Measurements from ENCODE around the gene WIPF2. TPM values are rescaled to one million over a fixed set of nuclear protein-coding genes. Genes with fewer than 3 reads are reported as not detected.

Gene WIPF2
- total RNA-seq, 1 donor, result 11.8 TPM

DNA sequence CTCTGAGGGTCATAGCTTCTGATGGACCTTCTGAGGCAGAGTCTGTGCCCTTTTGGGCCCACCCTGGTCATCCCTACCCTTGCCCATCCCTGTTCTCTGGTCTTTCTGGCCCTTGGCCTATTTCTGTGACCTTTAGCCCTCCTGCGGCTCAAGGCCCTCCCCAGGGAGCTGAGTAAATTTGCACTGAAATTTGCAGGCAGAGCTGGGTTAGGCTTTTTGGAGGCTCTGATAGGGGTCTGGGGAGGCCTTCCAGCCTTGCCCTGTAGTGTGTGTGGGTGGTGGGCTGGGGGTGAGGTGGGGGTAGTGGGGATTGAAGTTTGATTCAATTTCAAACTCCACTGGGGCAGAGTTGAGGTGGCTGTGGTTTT lies 107.7 kb downstream of the WIPF2 start:
- no peaks in the 10 kb centered on the region for H3K27me3 ChIP-seq (ENCODE audit: insufficient read depth, low read length)
- peak overlapping the region; percentile 15 for H3K4me3 ChIP-seq (ENCODE audit: low read length)
- peaks cover 96% of the 10 kb centered on the region for H3K4me1 ChIP-seq (ENCODE audit: insufficient read depth, low read length)
- no peaks in the 10 kb centered on the region for H3K9me3 ChIP-seq (ENCODE audit: low read depth, low read length)

DNA sequence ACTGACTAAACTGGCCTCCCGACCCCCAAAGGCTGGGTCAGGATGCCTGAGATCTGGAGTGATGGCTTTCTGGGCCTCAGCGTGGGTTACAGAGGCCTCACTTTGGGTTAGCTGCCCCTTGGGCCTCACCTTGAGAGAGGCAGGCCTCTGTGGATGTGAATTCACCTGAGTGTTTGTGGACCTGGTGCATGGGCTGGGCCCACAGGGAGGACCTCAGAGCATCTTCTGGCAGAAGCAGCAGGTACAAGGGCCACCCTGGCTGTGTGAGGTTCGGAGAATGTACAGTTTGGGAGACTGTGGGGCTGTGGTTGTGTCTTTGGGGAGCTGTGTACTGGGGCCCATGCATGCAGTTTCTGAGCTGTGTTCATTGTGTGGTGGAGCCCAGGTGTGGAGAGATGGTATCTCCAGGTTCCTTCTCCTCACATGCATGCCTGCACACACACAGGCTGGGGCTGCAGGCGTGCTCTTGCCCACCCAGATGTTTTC lies 108.2 kb downstream of the WIPF2 start:
- H3K9me3 ChIP-seq (ENCODE audit: low read depth, low read length), result no peaks in the 10 kb centered on the region
- H3K4me3 ChIP-seq (ENCODE audit: low read length), result no peak overlapping the region
- peaks cover 96% of the 10 kb centered on the region for H3K4me1 ChIP-seq (ENCODE audit: insufficient read depth, low read length)
- no peaks in the 10 kb centered on the region for H3K27me3 ChIP-seq (ENCODE audit: insufficient read depth, low read length)

DNA sequence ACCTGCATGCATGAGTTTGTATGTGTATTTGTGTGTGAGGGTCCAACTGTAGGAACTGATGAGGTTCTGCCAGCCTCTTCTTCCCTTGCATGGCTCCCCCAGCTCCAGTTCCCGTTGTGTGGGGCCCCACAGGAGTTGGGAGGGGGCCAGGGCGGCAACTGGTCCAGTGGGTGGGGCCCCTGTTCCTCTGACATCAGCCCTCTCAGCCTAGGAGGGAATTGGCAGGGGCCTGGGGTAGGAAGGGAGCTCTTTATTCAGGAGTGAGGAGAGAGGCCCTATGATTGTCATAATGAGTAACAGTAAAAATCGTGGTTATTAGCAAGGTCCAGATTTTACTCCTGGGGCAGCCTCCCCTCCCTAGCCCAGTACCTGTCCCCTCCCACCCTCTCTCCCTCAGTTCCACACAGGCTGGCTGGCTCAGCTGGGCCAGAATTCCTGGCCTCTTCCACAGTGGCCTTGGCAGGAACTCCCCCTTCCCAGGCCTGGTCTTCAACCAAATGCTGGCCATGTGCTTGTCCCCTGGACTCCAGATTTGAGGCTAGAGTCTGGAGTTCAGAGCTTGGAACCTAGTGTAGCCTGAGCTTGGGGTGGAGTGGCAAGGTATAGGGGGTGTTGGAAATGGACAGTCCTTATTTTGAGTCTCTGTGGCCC lies 108.8 kb downstream of the WIPF2 start:
- H3K9me3 ChIP-seq (ENCODE audit: low read depth, low read length), result no peaks in the 10 kb centered on the region
- H3K4me3 ChIP-seq (ENCODE audit: low read length), result no peak overlapping the region
- H3K27me3 ChIP-seq (ENCODE audit: insufficient read depth, low read length), result no peaks in the 10 kb centered on the region
- H3K4me1 ChIP-seq (ENCODE audit: insufficient read depth, low read length), result peaks cover 100% of the 10 kb centered on the region

DNA sequence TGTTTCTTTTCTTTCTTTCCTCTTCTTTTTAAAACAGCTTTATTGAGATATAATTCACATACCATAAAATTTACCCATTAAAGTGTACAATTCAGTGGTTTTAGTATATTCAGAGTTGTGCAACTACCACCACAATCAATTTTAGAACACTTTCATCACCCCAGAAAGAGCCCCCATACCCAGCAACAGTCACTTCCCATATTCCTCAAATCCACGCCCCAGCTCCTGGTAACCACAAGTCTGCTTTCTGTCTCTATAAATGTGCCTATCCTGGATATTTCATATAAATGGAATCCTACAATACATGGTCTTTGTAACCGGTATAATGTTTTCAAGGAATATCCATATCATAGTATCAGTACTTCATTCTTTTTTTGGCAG lies 109.3 kb downstream of the WIPF2 start:
- H3K9me3 ChIP-seq (ENCODE audit: low read depth, low read length), result no peaks in the 10 kb centered on the region

DNA sequence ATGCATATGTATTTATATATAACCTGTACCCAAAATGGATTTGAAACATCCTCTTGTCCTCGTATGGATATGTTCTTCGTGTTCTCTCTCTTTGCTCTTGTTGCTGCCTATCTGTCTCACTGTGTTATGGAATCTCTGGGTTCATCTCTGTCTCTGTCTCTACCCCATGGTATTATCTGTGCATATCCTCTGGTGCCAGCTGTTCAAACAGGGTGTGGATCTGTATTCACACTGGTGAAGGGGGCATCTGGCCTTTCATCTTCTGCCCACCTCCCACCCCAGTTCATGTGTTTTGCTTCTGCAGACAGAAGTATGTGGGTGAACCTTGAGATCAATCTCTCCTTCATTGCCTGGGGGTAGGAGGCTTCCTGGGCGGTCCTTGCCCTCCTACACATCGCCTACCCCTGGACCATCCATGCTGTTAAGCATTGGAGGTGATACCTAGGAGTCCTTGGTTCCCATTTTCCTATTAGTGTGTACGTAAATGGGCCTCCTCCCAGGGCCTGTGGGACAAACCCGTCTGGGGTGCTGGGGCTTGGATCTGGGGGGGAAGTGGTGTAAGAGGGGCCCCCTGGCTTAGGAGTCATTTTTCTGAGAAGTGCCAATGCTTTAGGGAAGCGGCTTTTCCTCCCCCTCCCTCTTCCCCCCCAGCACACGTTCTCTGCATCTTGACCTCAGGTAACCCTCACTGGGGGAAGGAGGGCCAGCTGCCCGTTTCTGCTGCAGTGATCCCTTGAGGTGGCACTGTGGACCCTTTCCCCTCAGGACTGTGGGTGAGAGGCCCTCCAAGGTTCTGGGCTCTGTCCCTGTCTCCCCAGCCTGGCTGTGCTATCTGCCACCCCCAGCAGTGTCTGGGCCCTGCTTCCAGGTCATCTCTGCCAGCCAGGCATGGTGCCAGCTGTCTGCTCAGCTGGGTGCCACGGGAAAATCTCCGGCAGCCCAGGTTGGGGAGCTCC lies 111.0 kb downstream of the WIPF2 start:
- Histone ChIP-seq H3K4me3 (ENCODE audit: low read length) (peak overlapping the region; percentile 25), H3K9me3 (ENCODE audit: low read depth, low read length) (no peaks in the 10 kb centered on the region), H3K4me1 (ENCODE audit: insufficient read depth, low read length) (peaks cover 100% of the 10 kb centered on the region), H3K27me3 (ENCODE audit: insufficient read depth, low read length) (no peaks in the 10 kb centered on the region)

More for the DNA sequence above, 109.3 kb downstream of the WIPF2 start:
- no peak overlapping the region for H3K4me3 ChIP-seq (ENCODE audit: low read length)
- peaks cover 100% of the 10 kb centered on the region for H3K4me1 ChIP-seq (ENCODE audit: insufficient read depth, low read length)
- H3K27me3 ChIP-seq (ENCODE audit: insufficient read depth, low read length), result no peaks in the 10 kb centered on the region

DNA sequence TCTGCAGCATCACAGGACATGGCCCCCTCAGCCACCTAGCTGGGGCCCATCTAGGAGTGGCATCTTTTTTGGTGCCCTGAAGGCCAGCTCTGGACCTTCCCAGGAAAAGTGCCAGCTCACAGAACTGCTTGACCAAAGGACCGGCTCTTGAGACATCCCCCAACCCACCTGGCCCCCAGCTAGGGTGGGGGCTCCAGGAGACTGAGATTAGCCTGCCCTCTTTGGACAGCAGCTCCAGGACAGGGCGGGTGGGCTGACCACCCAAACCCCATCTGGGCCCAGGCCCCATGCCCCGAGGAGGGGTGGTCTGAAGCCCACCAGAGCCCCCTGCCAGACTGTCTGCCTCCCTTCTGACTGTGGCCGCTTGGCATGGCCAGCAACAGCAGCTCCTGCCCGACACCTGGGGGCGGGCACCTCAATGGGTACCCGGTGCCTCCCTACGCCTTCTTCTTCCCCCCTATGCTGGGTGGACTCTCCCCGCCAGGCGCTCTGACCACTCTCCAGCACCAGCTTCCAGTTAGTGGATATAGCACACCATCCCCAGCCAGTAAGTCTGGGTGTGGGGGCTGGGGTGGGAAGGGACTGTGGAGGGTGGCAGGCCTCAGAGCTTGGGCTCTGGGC lies 111.9 kb downstream of the WIPF2 start:
- no peaks in the 10 kb centered on the region for H3K9me3 ChIP-seq (ENCODE audit: low read depth, low read length)
- peak overlapping the region; percentile 25 for H3K4me3 ChIP-seq (ENCODE audit: low read length)
- H3K27me3 ChIP-seq (ENCODE audit: insufficient read depth, low read length), result no peaks in the 10 kb centered on the region
- H3K4me1 ChIP-seq (ENCODE audit: insufficient read depth, low read length), result peaks cover 100% of the 10 kb centered on the region

DNA sequence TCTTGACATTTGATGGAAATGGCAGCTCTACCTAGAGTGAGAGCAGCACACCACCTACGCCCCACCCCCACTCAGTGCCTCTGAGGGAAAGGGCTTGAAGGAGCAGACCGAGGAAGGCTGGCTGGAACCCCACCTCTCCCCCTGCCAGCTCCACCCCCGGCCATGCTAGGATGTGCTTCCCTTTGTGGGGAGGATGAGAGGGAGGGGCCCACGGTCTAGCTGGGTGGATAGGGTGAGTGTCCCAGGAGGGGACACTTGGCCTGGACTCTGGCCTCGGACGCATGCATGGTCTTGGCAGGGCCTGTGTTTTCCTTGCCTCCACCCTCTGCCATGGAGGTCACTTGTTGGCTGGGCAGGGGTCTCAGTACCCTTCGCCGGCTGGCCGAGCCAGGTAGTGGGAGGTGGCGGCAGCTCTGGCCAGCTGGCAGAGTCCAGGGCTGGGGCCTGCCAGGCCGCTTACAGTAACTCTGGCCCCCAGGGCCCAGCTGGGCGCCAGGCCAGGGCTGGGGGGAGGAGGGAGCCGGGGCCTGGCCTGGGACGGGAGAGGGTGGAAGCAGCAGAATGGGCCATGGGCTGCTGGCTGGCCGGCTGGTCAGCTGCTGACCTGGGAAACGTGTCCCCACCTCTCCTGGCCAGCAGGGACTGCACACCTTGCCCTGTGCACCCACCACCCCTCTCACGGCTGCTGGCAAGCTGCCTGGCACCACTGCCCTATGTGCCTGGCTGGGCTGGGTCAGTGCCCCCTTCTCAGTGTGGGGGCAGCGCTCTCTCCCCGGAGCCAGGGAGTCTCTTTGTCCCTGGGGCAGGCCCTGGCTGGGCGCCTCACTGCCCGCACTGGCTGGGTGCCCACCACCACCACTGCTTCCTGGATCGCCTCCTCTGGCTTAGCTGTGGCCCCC lies 112.9 kb downstream of the WIPF2 start:
- Histone ChIP-seq H3K27me3 (ENCODE audit: insufficient read depth, low read length) (no peaks in the 10 kb centered on the region), H3K4me1 (ENCODE audit: insufficient read depth, low read length) (peaks cover 100% of the 10 kb centered on the region), H3K4me3 (ENCODE audit: low read length) (peak overlapping the region; percentile 24)

More for the DNA sequence above, 112.9 kb downstream of the WIPF2 start:
- no peaks in the 10 kb centered on the region for H3K9me3 ChIP-seq (ENCODE audit: low read depth, low read length)

Other genes starting within 250 kb of the WIPF2 start
- 54.9 TPM for gene PSMD3, start 238.5 kb upstream of the WIPF2 start, total RNA-seq
- gene CSF3, start 203.9 kb upstream of the WIPF2 start, total RNA-seq, result not detected
- gene MED24, start 164.9 kb upstream of the WIPF2 start, total RNA-seq, result 37.3 TPM
- gene THRA, start 156.3 kb upstream of the WIPF2 start, total RNA-seq, result 39.0 TPM
- gene NR1D1, start 118.7 kb upstream of the WIPF2 start, total RNA-seq, result 9.9 TPM
- 81.1 TPM for gene MSL1, start 97.3 kb upstream of the WIPF2 start, total RNA-seq
- gene CASC3, start 78.8 kb upstream of the WIPF2 start, total RNA-seq, result 49.6 TPM
- 2.3 TPM for gene RAPGEFL1, start 41.8 kb upstream of the WIPF2 start, total RNA-seq
- 0.21 TPM for gene CDC6, start 68.6 kb downstream of the WIPF2 start, total RNA-seq
- gene RARA, start 89.9 kb downstream of the WIPF2 start, total RNA-seq, result 67.9 TPM
- 0.21 TPM for gene GJD3, start 145.4 kb downstream of the WIPF2 start, total RNA-seq
- gene TOP2A, start 198.6 kb downstream of the WIPF2 start, total RNA-seq, result 1.7 TPM
- 0.94 TPM for gene IGFBP4, start 224.1 kb downstream of the WIPF2 start, total RNA-seq

All from mononuclear cell (primary cell).